Lower leg skin (tissue), 3 donors: ENCODE data around the gene OSBPL7.

Experiments
- POLR2A ChIP-seq, 2 donors: fragments of 450-650 bp; IDR thresholded peaks; one replicate each; pipeline ENCODE4 v1.6.1; 2016 to 2017; ENCODE audit warnings: antibody characterized with exemption in 2 of 2, mild to moderate bottlenecking in 1 of 2, moderate library complexity in 1 of 2
- TF ChIP-seq, protein P1 (sequence below), 3 donors: fragments of 450-650 bp; IDR thresholded peaks; one replicate each; pipeline ENCODE4 v1.5.1; 2016; ENCODE audit warnings: antibody characterized with exemption in 3 of 3, mild to moderate bottlenecking in 3 of 3, moderate library complexity in 2 of 3

DNA sequence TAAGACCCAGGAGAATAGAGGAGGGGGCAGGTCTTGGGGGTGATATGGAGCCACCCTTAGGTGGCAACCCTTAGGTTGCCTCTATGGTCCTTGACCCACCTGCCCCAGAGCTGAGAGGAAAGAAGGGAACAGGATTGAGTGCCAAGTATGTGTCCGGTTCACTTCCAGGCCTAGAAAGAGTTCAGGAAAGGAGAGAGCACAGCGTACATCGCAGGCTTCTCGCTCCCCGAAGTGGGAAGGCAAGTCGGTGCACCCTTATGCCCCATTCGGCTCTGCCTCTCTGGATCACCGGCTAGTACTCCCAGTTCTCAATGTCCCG is 28.7 kb upstream of the OSBPL7 start:
- TF ChIP-seq, protein P1, sequence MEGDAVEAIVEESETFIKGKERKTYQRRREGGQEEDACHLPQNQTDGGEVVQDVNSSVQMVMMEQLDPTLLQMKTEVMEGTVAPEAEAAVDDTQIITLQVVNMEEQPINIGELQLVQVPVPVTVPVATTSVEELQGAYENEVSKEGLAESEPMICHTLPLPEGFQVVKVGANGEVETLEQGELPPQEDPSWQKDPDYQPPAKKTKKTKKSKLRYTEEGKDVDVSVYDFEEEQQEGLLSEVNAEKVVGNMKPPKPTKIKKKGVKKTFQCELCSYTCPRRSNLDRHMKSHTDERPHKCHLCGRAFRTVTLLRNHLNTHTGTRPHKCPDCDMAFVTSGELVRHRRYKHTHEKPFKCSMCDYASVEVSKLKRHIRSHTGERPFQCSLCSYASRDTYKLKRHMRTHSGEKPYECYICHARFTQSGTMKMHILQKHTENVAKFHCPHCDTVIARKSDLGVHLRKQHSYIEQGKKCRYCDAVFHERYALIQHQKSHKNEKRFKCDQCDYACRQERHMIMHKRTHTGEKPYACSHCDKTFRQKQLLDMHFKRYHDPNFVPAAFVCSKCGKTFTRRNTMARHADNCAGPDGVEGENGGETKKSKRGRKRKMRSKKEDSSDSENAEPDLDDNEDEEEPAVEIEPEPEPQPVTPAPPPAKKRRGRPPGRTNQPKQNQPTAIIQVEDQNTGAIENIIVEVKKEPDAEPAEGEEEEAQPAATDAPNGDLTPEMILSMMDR (IDR thresholded peaks at IDR 0.05): no peak
- TF ChIP-seq POLR2A (IDR thresholded peaks at IDR 0.05): no peak
